Central memory CD8-positive, alpha-beta T cell (primary cell): ENCODE results near the gene CALHM6.

Source experiments
- ATAC-seq: fragments of 150-1000 bp; cut with Tn5 transposase; replicated peaks from 2 replicates; pipeline ENCODE4 v1.10.0; 2022; ENCODE audit warnings: mild to moderate bottlenecking, moderate FRiP score, moderate number of reproducible peaks; ENCODE audit not compliant: poor library complexity, severe bottlenecking; ENCODE audit errors: extremely low read depth
- DNase-seq, 2 donors: peaks; one replicate each; pipeline ENCODE4 v3.0.0; 2021; ENCODE audit warnings: low spot score in 2 of 2
- H3K27ac Mint-ChIP-seq: one replicate; pipeline ENCODE4 v1.8.0; 2022; ENCODE audit warnings: low read depth, mild to moderate bottlenecking, moderate library complexity, mixed read lengths
- H3K27me3 Mint-ChIP-seq: one replicate; pipeline ENCODE4 v1.8.0; 2022; ENCODE audit warnings: mixed read lengths
- H3K36me3 Mint-ChIP-seq: one replicate; pipeline ENCODE4 v1.8.0; 2022; ENCODE audit warnings: mild to moderate bottlenecking, moderate library complexity, mixed read lengths; ENCODE audit not compliant: insufficient read depth
- H3K4me1 Mint-ChIP-seq: one replicate; pipeline ENCODE4 v1.8.0; 2022; ENCODE audit warnings: mixed read lengths
- H3K4me3 Mint-ChIP-seq: one replicate; pipeline ENCODE4 v1.8.0; 2022; ENCODE audit warnings: mild to moderate bottlenecking, moderate library complexity, mixed read lengths
- H3K9me3 Mint-ChIP-seq: one replicate; pipeline ENCODE4 v1.8.0; 2022; ENCODE audit warnings: mixed read lengths

The CALHM6 gene

DNA sequence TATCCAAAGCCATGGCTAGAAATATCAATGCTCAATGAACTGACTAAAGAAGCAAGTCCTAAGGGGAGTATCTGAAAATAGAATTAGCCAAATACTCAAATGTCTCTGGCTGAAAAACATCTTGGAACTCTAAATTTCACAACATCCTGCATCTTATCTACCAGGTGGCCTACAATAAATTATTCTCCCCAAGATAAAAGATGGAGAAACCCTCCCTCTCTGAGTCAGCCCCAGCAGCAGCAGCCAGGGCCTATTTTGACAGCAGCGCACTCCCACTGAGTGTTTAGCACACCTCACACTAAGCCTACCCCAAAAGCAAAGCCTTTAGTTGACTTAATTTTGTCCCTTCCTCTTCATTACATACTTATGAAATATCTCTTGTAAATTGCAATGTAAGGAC lies 5.9 kb downstream of the CALHM6 start:
- H3K27ac Mint-ChIP-seq = no peak overlapping the region
- H3K27me3 Mint-ChIP-seq = peaks cover 12% of the 10 kb centered on the region
- no peaks in the 10 kb centered on the region for H3K4me1 Mint-ChIP-seq
- no peak overlapping the region for H3K4me3 Mint-ChIP-seq
- no peaks in the 10 kb centered on the region for H3K9me3 Mint-ChIP-seq
- ATAC-seq (no peak), DNase-seq (no peak)
- H3K36me3 Mint-ChIP-seq = peaks cover 2% of the 10 kb centered on the region

DNA sequence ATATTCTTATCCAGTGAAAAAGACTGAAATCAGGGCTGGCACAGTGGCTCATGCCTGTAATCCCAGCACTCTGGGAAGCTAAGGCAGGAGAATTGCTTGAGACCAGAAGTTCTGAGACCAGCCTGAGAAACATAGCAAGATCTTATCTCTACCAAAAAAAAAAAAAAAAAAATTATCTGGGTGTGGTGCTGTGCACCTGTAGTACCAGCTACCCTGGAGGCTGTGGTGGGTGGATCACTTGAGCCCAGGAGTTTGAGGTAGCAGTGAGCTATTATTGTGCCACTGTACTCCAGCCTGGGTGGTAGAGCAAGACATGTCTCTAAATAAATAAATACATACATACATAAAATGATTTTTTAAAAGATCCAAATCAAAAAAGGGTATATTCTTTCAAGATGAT lies 6.3 kb downstream of the CALHM6 start:
- H3K9me3 Mint-ChIP-seq = no peaks in the 10 kb centered on the region
- peaks cover 12% of the 10 kb centered on the region for H3K27me3 Mint-ChIP-seq
- H3K4me3 Mint-ChIP-seq = no peak overlapping the region
- no peak for DNase-seq
- ATAC-seq = no peak
- H3K4me1 Mint-ChIP-seq = no peaks in the 10 kb centered on the region
- H3K27ac Mint-ChIP-seq = no peak overlapping the region
- H3K36me3 Mint-ChIP-seq = peaks cover 2% of the 10 kb centered on the region

DNA sequence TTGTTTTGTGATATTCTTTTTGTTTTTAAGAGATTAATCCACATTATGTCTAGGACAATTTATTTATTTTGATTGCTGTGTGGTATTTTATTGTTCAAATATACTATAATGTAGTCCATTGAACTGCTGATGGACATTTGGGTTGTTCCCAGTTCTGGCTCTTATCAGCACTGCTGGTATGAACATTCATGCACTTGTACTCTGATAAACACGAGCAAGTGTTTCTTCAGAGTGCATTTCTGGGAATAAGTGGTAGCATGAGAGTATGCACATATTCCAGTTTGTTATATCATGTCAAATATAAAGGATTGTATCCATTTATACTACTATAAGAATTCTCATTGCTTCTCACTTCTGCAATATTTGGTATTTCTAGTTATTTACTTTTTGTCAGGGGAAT lies 7.1 kb downstream of the CALHM6 start:
- no peaks in the 10 kb centered on the region for H3K9me3 Mint-ChIP-seq
- DNase-seq (no peak), ATAC-seq (no peak)
- H3K36me3 Mint-ChIP-seq = no peaks in the 10 kb centered on the region
- no peaks in the 10 kb centered on the region for H3K4me1 Mint-ChIP-seq
- H3K4me3 Mint-ChIP-seq = no peak overlapping the region
- no peak overlapping the region for H3K27ac Mint-ChIP-seq
- H3K27me3 Mint-ChIP-seq = peaks cover 12% of the 10 kb centered on the region

DNA sequence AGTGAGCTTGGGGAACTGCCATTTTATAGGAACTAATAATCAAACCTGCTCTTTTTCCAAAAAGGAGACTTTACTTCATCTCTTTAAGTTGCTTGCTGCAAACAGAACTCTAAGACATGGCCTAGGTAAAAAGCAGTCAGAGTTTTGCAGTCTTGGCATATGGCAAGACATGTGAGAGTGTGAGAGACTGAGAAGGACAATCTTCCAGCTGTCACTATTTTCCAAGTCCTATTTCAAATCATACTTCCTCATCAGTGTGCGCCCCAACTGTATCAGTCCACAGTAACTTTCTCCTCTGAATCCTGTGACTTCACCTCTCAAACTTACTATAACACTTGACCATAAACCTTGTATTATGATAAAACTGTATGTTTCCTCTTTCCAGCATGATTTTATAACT lies 10.4 kb downstream of the CALHM6 start:
- peaks cover 20% of the 10 kb centered on the region for H3K4me1 Mint-ChIP-seq
- H3K9me3 Mint-ChIP-seq = no peaks in the 10 kb centered on the region
- ATAC-seq = no peak
- no peak for DNase-seq
- H3K36me3 Mint-ChIP-seq = no peaks in the 10 kb centered on the region
- no peak overlapping the region for H3K4me3 Mint-ChIP-seq
- no peaks in the 10 kb centered on the region for H3K27me3 Mint-ChIP-seq
- H3K27ac Mint-ChIP-seq = no peak overlapping the region

DNA sequence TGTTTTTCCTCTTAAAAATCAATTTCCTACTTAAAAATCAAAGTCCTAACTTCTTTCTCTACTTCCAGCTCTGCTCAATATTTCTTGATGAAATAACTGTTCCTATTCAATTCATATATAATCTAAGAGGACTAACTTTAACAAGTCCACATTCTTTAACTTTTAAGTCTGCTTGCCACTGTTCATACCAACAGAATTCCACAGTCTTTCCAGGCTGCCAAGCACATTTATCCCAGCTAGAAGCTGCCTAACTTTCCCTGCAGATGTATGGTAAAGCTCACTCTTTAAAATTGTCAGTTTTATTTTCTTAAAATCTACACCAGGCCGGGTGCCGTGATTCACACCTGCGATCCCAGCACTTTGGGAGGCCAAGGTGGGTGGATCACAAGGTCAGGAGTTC lies 11.5 kb downstream of the CALHM6 start:
- ATAC-seq (no peak), DNase-seq (no peak)
- no peak overlapping the region for H3K27ac Mint-ChIP-seq
- H3K4me3 Mint-ChIP-seq = no peak overlapping the region
- H3K36me3 Mint-ChIP-seq = no peaks in the 10 kb centered on the region
- H3K27me3 Mint-ChIP-seq = no peaks in the 10 kb centered on the region
- no peaks in the 10 kb centered on the region for H3K9me3 Mint-ChIP-seq
- H3K4me1 Mint-ChIP-seq = peaks cover 20% of the 10 kb centered on the region

DNA sequence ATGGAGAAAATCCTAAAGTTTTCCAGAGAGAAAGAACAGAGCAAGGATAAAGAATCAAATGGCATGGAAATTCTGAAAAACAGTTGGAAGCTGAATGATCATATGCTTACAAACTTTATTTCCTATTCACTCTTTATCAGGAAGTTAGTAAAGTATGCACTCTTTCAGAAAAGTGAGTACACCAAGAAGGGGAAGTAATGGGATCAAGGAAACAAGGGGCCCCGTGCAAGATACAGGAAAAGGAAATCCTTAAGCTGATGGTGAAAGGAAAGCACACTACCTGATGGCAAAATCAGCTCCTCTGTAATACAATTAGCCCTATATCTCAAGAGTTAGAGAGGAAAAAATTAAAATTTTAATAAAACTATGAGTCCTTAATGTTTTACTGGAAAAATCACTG lies 14.0 kb downstream of the CALHM6 start:
- H3K27ac Mint-ChIP-seq = peak overlapping the region; percentile 72
- ATAC-seq (no peak), DNase-seq (no peak)
- H3K9me3 Mint-ChIP-seq = no peaks in the 10 kb centered on the region
- no peaks in the 10 kb centered on the region for H3K36me3 Mint-ChIP-seq
- H3K4me3 Mint-ChIP-seq = peak overlapping the region; percentile 71
- H3K4me1 Mint-ChIP-seq = peaks cover 20% of the 10 kb centered on the region
- H3K27me3 Mint-ChIP-seq = no peaks in the 10 kb centered on the region

DNA sequence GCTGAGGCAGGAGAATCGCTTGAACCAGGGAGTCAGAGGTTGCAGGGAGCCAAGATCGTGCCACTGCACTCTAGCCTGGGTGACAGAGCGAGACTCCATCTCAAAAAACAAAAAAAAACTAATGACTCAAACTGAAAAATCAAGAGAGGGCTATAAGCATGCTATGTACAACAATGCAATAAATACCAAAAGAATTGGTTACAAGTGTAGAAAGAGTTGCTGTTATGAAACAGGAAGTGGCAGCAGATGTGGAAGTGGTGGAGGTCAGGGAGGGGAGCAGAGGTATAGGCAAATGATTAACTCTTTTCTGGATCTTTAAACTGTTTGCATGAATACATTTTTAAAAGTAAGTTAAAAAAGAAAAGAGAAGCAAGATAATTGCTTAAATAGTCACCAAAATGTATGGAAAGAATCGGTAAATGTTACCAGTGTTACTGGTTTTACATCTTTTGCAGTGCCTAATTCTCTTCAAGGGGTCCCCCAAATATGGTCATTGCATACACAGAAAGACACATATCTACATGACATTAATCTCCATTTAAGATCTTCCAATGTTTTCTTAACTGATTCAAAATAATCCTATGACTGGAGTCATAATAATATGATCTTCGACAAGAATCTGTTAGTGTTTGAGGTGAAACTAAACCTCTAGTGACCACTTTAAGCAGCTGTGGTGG lies 15.0 kb downstream of the CALHM6 start:
- Mint-ChIP-seq H3K4me1 (peaks cover 20% of the 10 kb centered on the region), H3K9me3 (no peaks in the 10 kb centered on the region), H3K27ac (peak overlapping the region; percentile 72), H3K4me3 (peak overlapping the region; percentile 71), H3K36me3 (no peaks in the 10 kb centered on the region), H3K27me3 (no peaks in the 10 kb centered on the region)
- ATAC-seq (peak; percentile 92), DNase-seq (no peak)

DNA sequence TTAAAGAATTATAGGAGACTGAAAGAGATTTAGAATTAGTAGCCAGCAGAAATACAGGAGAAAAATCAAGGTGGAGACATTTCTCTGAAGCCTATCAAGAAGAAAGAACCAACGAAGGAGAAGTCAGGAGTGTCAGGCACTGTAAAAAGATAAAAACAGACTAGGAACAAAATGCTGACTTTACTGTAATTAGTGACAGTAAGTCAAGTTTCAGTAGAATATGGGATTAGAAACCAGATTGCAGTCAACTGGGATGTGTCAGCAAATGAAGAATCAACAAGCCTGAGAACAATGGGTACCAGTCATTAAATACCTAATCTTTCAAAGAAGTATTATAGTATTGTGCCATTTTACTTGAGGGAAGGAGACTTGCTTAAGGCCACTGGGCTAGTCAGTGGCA lies 21.6 kb downstream of the CALHM6 start:
- Mint-ChIP-seq H3K4me1 (no peaks in the 10 kb centered on the region), H3K36me3 (no peaks in the 10 kb centered on the region), H3K27me3 (peaks cover 53% of the 10 kb centered on the region), H3K9me3 (no peaks in the 10 kb centered on the region), H3K4me3 (no peak overlapping the region), H3K27ac (no peak overlapping the region)
- ATAC-seq (no peak), DNase-seq (no peak)

DNA sequence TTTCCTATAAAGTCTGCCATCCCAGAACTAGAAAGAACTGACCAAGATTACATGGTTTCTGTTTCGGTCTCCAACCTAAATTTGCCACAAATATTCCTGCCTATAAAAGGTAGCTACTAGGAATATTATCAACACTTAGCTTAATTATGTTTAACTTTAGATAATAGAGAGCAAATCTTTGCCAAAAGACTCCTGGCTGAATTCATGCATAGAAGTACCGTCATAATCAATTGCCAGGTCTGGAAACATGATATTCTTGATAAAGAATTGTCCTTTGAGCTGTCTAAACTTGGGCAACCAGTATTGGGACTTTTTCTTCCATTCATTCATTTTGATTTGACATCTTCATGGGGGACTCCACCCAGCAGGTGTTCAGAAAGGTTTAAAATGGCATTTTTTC lies 22.4 kb downstream of the CALHM6 start:
- DNase-seq (no peak), ATAC-seq (no peak)
- Mint-ChIP-seq H3K27me3 (peaks cover 61% of the 10 kb centered on the region), H3K4me3 (no peak overlapping the region), H3K4me1 (no peaks in the 10 kb centered on the region), H3K36me3 (no peaks in the 10 kb centered on the region), H3K9me3 (no peaks in the 10 kb centered on the region), H3K27ac (no peak overlapping the region)

DNA sequence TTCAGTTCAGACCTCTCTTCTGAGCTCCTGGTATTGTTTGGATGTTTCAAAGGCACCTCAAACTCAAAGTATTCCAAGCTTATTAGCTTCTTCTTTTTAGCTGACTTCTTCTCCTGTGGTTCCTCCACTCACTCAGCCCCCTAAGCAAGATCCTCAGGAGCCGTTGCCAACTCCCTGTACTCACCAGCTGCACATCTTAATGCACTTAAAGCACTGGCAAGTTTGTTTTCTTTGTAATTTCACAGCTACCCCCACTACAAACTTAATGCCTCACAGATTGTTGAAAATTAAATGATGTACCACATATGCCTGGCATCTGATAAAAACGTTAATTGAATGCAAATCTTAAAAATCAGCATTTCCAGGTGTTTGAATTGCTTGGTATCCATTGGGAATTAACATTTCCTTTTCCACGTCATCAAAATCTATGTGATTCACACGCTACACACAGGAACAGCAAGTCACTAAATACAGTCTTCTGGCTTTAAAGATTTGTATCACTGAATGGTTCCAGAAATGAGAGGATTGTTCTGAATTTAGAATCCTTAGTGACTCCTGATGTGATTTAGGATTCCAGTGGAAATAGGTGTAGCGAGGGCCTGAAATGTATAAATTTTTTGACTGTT lies 24.5 kb downstream of the CALHM6 start:
- DNase-seq (no peak), ATAC-seq (no peak)
- Mint-ChIP-seq H3K4me3 (no peak overlapping the region), H3K27me3 (peaks cover 82% of the 10 kb centered on the region), H3K27ac (no peak overlapping the region), H3K9me3 (no peaks in the 10 kb centered on the region), H3K36me3 (no peaks in the 10 kb centered on the region), H3K4me1 (no peaks in the 10 kb centered on the region)

DNA sequence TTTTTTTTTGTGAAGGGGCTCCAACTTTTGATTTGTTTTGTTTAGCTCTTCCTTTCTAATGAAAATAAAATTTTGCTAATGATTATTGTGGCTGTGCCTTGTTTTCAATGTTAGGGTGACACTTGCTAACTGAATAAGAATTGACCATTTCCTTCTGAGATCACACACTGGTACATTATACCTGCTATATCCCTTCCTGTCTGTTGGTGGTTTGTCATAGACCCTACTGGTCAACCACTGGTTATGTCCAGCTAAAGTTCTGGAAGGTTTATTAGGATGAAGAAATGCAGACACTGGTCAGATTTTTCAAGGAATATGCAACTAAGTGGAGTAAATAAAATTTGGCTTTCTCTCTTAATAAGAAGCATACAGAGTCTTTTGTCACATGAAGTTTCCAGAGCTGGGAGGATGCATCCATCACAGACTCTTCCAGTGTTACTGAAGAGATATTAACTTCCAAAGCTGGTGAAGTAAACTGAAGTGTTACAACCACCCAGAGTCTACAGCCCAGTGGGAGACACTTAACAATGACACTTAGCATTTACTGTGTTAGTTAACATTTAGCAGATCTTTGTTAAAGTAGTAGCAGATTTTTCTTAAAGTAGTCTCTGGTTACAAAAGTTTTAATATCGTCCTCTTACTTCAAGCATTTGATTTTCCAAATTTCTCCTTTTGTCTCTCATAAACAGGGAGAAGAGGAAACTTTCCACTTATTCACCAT lies 30.6 kb downstream of the CALHM6 start:
- Mint-ChIP-seq H3K36me3 (no peaks in the 10 kb centered on the region), H3K4me3 (no peak overlapping the region), H3K27ac (no peak overlapping the region), H3K9me3 (no peaks in the 10 kb centered on the region), H3K4me1 (no peaks in the 10 kb centered on the region), H3K27me3 (peaks cover 64% of the 10 kb centered on the region)
- ATAC-seq = no peak
- DNase-seq = no peak

DNA sequence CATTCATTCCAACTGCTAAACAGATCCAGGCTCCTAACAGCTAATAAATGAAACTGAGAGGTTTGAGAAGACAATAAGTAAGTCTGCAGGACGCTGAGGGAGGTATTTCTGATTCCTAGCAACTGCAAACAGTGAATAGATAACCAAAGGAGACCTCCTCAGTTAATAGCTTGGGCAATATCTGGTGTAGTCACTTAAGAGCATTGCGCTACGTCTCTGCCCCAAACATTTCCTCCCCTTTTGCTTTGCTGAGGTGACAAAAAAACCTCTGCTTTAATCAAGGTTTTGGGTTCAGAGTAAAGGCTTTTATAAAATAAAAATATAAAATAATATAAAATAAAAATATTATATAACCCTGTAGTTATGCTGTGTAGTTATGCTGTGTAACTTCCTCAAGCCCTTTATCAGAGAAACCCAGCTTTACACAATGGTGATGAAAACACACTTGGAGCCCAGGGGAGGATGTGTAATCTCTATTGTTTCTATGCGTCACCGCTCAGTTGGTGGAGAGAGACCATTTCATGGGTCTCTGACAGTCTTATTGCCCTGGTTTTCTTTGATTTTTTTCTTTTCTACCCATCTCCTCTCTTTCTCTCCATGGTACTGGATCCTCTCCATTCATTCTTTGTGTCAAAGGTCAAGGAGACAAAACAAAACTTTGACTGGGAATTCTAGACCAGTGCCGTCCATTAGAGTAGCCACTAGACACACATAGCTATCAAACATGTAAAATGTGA lies 31.3 kb downstream of the CALHM6 start:
- Mint-ChIP-seq H3K4me3 (no peak overlapping the region), H3K4me1 (no peaks in the 10 kb centered on the region), H3K9me3 (no peaks in the 10 kb centered on the region), H3K27ac (no peak overlapping the region), H3K27me3 (peaks cover 57% of the 10 kb centered on the region), H3K36me3 (no peaks in the 10 kb centered on the region)
- DNase-seq (no peak), ATAC-seq (no peak)
